ENCODE results near the gene C4BPA. TPM values are rescaled to one million over a fixed set of nuclear protein-coding genes. Genes with fewer than 3 reads are reported as not detected.

Gene C4BPA
- total and polyA plus RNA-seq, 2 of the 8 experiments (the other 6 are each of a cell fraction or from before 2014, with no cell fraction given) = not detected

- TF ChIP-seq, protein P1, sequence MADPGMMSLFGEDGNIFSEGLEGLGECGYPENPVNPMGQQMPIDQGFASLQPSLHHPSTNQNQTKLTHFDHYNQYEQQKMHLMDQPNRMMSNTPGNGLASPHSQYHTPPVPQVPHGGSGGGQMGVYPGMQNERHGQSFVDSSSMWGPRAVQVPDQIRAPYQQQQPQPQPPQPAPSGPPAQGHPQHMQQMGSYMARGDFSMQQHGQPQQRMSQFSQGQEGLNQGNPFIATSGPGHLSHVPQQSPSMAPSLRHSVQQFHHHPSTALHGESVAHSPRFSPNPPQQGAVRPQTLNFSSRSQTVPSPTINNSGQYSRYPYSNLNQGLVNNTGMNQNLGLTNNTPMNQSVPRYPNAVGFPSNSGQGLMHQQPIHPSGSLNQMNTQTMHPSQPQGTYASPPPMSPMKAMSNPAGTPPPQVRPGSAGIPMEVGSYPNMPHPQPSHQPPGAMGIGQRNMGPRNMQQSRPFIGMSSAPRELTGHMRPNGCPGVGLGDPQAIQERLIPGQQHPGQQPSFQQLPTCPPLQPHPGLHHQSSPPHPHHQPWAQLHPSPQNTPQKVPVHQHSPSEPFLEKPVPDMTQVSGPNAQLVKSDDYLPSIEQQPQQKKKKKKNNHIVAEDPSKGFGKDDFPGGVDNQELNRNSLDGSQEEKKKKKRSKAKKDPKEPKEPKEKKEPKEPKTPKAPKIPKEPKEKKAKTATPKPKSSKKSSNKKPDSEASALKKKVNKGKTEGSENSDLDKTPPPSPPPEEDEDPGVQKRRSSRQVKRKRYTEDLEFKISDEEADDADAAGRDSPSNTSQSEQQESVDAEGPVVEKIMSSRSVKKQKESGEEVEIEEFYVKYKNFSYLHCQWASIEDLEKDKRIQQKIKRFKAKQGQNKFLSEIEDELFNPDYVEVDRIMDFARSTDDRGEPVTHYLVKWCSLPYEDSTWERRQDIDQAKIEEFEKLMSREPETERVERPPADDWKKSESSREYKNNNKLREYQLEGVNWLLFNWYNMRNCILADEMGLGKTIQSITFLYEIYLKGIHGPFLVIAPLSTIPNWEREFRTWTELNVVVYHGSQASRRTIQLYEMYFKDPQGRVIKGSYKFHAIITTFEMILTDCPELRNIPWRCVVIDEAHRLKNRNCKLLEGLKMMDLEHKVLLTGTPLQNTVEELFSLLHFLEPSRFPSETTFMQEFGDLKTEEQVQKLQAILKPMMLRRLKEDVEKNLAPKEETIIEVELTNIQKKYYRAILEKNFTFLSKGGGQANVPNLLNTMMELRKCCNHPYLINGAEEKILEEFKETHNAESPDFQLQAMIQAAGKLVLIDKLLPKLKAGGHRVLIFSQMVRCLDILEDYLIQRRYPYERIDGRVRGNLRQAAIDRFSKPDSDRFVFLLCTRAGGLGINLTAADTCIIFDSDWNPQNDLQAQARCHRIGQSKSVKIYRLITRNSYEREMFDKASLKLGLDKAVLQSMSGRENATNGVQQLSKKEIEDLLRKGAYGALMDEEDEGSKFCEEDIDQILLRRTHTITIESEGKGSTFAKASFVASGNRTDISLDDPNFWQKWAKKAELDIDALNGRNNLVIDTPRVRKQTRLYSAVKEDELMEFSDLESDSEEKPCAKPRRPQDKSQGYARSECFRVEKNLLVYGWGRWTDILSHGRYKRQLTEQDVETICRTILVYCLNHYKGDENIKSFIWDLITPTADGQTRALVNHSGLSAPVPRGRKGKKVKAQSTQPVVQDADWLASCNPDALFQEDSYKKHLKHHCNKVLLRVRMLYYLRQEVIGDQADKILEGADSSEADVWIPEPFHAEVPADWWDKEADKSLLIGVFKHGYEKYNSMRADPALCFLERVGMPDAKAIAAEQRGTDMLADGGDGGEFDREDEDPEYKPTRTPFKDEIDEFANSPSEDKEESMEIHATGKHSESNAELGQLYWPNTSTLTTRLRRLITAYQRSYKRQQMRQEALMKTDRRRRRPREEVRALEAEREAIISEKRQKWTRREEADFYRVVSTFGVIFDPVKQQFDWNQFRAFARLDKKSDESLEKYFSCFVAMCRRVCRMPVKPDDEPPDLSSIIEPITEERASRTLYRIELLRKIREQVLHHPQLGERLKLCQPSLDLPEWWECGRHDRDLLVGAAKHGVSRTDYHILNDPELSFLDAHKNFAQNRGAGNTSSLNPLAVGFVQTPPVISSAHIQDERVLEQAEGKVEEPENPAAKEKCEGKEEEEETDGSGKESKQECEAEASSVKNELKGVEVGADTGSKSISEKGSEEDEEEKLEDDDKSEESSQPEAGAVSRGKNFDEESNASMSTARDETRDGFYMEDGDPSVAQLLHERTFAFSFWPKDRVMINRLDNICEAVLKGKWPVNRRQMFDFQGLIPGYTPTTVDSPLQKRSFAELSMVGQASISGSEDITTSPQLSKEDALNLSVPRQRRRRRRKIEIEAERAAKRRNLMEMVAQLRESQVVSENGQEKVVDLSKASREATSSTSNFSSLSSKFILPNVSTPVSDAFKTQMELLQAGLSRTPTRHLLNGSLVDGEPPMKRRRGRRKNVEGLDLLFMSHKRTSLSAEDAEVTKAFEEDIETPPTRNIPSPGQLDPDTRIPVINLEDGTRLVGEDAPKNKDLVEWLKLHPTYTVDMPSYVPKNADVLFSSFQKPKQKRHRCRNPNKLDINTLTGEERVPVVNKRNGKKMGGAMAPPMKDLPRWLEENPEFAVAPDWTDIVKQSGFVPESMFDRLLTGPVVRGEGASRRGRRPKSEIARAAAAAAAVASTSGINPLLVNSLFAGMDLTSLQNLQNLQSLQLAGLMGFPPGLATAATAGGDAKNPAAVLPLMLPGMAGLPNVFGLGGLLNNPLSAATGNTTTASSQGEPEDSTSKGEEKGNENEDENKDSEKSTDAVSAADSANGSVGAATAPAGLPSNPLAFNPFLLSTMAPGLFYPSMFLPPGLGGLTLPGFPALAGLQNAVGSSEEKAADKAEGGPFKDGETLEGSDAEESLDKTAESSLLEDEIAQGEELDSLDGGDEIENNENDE (IDR thresholded peaks at IDR 0.05; ENCODE audit: insufficient replicate concordance, low read length) = no peak
- no peak for TF ChIP-seq CHD1 (IDR thresholded peaks at IDR 0.05; ENCODE audit: low read depth, low read length)
Observed at GRCh38 chr1:207179036-207179435, 75.0 kb downstream of the C4BPA start (continued).
